HEK293T (cell line): ENCODE results near the gene ARHGEF2.

Experiments used
- ARNT ChIP-seq: fragments of 450-650 bp; IDR thresholded peaks from 2 replicates; pipeline ENCODE4 v1.6.1; 2017; ENCODE audit warnings: mild to moderate bottlenecking
- BHLHE40 ChIP-seq: fragments of 450-650 bp; IDR thresholded peaks from 2 replicates; pipeline ENCODE4 v1.6.1; 2016; ENCODE audit warnings: mild to moderate bottlenecking, moderate library complexity, borderline replicate concordance
- CTBP1 ChIP-seq: fragments of 450-650 bp; IDR thresholded peaks from 2 replicates; pipeline ENCODE4 v1.6.1; 2016; ENCODE audit warnings: borderline replicate concordance
- ELF4 ChIP-seq: fragments of 450-650 bp; IDR thresholded peaks from 2 replicates; pipeline ENCODE4 v1.6.1; 2017; ENCODE audit warnings: antibody characterized with exemption
- FOXA1 ChIP-seq: fragments of 450-650 bp; IDR thresholded peaks from 2 replicates; pipeline ENCODE4 v1.6.1; 2016; ENCODE audit warnings: mild to moderate bottlenecking
- FOXM1 ChIP-seq: fragments of 450-650 bp; IDR thresholded peaks from 2 replicates; pipeline ENCODE4 v1.6.1; 2017; ENCODE audit warnings: mild to moderate bottlenecking, borderline replicate concordance
- HDGF ChIP-seq: fragments of 450-650 bp; IDR thresholded peaks from 2 replicates; pipeline ENCODE4 v1.6.1; 2017; ENCODE audit warnings: antibody characterized with exemption, borderline replicate concordance
- L3MBTL2 ChIP-seq: fragments of 450-650 bp; conservative IDR thresholded peaks from 2 replicates; pipeline ENCODE4 v1.6.1; 2016; ENCODE audit warnings: mild to moderate bottlenecking
- LEF1 ChIP-seq: fragments of 450-650 bp; IDR thresholded peaks from 2 replicates; pipeline ENCODE4 v1.6.1; 2017; ENCODE audit warnings: mild to moderate bottlenecking, borderline replicate concordance
- NFRKB ChIP-seq: fragments of 450-650 bp; IDR thresholded peaks from 2 replicates; pipeline ENCODE4 v1.6.1; 2016; ENCODE audit warnings: mild to moderate bottlenecking, moderate library complexity
- SP1 ChIP-seq: fragments of 450-650 bp; IDR thresholded peaks from 2 replicates; pipeline ENCODE4 v1.6.1; 2017
- SUZ12 ChIP-seq: fragments of 450-650 bp; IDR thresholded peaks from 2 replicates; pipeline ENCODE4 v1.6.1; 2016; ENCODE audit warnings: mild to moderate bottlenecking
- TARDBP ChIP-seq: fragments of 450-650 bp; IDR thresholded peaks from 2 replicates; pipeline ENCODE4 v1.6.1; 2016
- TF ChIP-seq, protein P1 (sequence below): fragments of 450-650 bp; IDR thresholded peaks from 2 replicates; pipeline ENCODE4 v1.6.1; 2016

DNA sequence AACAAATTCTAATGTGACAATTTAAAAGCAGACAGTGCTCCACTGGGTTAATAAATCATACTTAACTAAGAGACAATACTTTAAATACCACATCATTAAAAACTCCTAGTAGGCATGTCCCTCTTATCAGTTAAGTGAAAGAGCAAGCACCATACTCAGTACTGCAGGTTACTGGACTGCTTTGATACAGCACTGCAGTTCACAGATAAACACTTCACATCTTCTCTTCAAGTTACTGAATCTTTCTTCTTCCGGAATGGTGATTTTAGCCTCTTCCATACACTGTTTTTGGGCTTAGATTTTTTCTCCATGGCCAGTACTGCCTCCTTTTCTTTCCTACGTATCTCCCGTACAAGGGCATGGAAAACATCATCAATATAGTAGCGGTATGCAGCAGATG lies 78.2 kb downstream of the ARHGEF2 start:
- TF ChIP-seq TARDBP (no peak), SP1 (no peak), SUZ12 (no peak), L3MBTL2 (no peak), CTBP1 (no peak), NFRKB (no peak), ARNT (no peak), BHLHE40 (no peak), FOXA1 (no peak), FOXM1 (no peak), ELF4 (no peak), HDGF (no peak), LEF1 (no peak)
- TF ChIP-seq, protein P1, sequence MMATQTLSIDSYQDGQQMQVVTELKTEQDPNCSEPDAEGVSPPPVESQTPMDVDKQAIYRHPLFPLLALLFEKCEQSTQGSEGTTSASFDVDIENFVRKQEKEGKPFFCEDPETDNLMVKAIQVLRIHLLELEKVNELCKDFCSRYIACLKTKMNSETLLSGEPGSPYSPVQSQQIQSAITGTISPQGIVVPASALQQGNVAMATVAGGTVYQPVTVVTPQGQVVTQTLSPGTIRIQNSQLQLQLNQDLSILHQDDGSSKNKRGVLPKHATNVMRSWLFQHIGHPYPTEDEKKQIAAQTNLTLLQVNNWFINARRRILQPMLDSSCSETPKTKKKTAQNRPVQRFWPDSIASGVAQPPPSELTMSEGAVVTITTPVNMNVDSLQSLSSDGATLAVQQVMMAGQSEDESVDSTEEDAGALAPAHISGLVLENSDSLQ = no peak
